Heart right ventricle (tissue), 16 donors: ENCODE data around the gene ZNHIT6. TPM values are rescaled to one million over a fixed set of nuclear protein-coding genes. Genes with fewer than 3 reads are reported as not detected.
A peak's percentile ranks its signal among the peaks of the same experiment; 100 is the strongest.

Experiments used
- ATAC-seq, 8 donors: fragments of 200-7000 bp; cut with Tn5 transposase; one replicate each; pipeline ENCODE4 v1.9.1; 2020; ENCODE audit warnings: mild to moderate bottlenecking in 8 of 8, moderate library complexity in 8 of 8, moderate number of reproducible peaks in 1 of 8
- DNase-seq, 2 donors: peaks; one replicate each; pipeline ENCODE4 v3.0.0-alpha.2; 2020
- H3K27ac ChIP-seq, 10 donors: fragments of 200-600 bp; sonication (generic) in 2 of 10; one replicate each; pipeline versions ENCODE4 v1.5.0 to v1.8.0; 2020 to 2022; ENCODE audit warnings: mild to moderate bottlenecking in 3 of 10
- H3K27me3 ChIP-seq, 7 donors: fragments of 200-600 bp; one replicate each; pipeline ENCODE4 v1.8.0; 2021 to 2022; ENCODE audit warnings: mild to moderate bottlenecking in 2 of 7
- H3K36me3 ChIP-seq, 9 donors: fragments of 200-600 bp; sonication (generic) in 1 of 9; one replicate each; pipeline versions ENCODE4 v1.5.0 to v1.8.0; 2020 to 2022; ENCODE audit warnings: mild to moderate bottlenecking in 2 of 9
- H3K4me1 ChIP-seq, 9 donors: fragments of 200-600 bp; sonication (generic) in 1 of 9; one replicate each; pipeline versions ENCODE4 v1.5.0 to v1.8.0; 2020 to 2022; ENCODE audit warnings: mild to moderate bottlenecking in 4 of 9
- H3K4me3 ChIP-seq, 10 donors: fragments of 200-600 bp; sonication (generic) in 2 of 10; one replicate each; pipeline versions ENCODE4 v1.5.0 to v1.8.0; 2020 to 2022; ENCODE audit warnings: mild to moderate bottlenecking in 7 of 10, moderate library complexity in 2 of 10
- H3K9me3 ChIP-seq, 11 donors: fragments of 200-600 bp in 10 of 11; sonication (generic) in 2 of 11; one replicate each; pipeline versions ENCODE4 v1.5.0 to v1.8.0; 2013 to 2022; ENCODE audit warnings: mild to moderate bottlenecking in 2 of 11, control low read depth in 1 of 11, moderate library complexity in 1 of 11
- WGBS, 2 donors: extraction: QIAGEN DNeasy Blood & Tissue Kit; methylation state at CpG; one replicate each; pipeline ENCODE4 v1.1.7; 2013; ENCODE audit warnings: inconsistent platforms in 1 of 2; 5-methylcytosine and 5-hydroxymethylcytosine counted together
- intact Hi-C, 10 donors: fragments of 100-400 bp; cut with DNase I; formaldehyde crosslinking; loops; one replicate each; pipeline versions ENCODE4 v1.11.1 to v1.14.2; 2022
- polyA plus RNA-seq, 2 donors: library from polyadenylated mRNA; stranded (reverse); fragments of 200-250 nt; gene quantifications; one replicate each; pipeline ENCODE4 v1.2.3, GENCODE V29; 2013
- total RNA-seq, 10 donors: library from RNA; stranded (reverse); fragmentation: NEBNext Ultra II Directional in 3 of 10; extraction: Animal tissue kit (Norgen Biotek cat#: 25700) in 3 of 10; gene quantifications; one replicate each; pipeline versions ENCODE4 v1.2.1 to v1.2.4, GENCODE V29; 2021 to 2023
- TF ChIP-seq, protein P1 (sequence below), 9 donors: fragments of 200-600 bp; sonication (generic) in 2 of 9; IDR thresholded peaks; one replicate each; pipeline versions ENCODE4 v1.5.0 to v1.8.0; 2021 to 2022; ENCODE audit warnings: antibody characterized with exemption in 9 of 9, mild to moderate bottlenecking in 5 of 9, moderate library complexity in 1 of 9
- donor health status: Arrhythmogenic right ventricular cardiomyopathy.
- donor health status: ischemic (EF 13 %, LVEDD 7.1; RV severe dilation, severe dysfunction).
- donor health status: healthy with polysubstance abuse.
- donor health status: DM: no; HTN: yes; CAD: no.
- donor health status: DM: no; HTN: no; CAD: no.
- donor health status: ischemic (EF 25% LVEDD 6.9; RV normal size, moderate dysfunction).
- donor health status: ischemic (EF 25% LVEDD 5.7; RV mildly dilated, moderate dysfunction).
- donor health status: healthy.
- donor health status: DM: yes; HTN: yes; CAD: no.
- donor health status: Ischemic cardiomyopathy.
- donor health status: ischemic (EF 35%, LVEDD 5.7; RV mildly dilated, moderate dysfunction).
- donor health status: nonischemic (EF 11% LVEDD 7.7; RV severe dilation, severe dysfunction).
- donor health status: DM: yes; HTN: yes; CAD: no.
- donor health status: PGD.
- donor health status: ischemic (EF 29% LVEDD 5.4; RV normal size, mild dysfunction).
- donor health status: nonischemic (EF 23%, LVEDD 6.1; RV moderate dilation, normal function).

ZNHIT6 gene
- total and polyA plus RNA-seq, 12 donors: 6.0 to 12.8 (median 10.5) TPM

DNA sequence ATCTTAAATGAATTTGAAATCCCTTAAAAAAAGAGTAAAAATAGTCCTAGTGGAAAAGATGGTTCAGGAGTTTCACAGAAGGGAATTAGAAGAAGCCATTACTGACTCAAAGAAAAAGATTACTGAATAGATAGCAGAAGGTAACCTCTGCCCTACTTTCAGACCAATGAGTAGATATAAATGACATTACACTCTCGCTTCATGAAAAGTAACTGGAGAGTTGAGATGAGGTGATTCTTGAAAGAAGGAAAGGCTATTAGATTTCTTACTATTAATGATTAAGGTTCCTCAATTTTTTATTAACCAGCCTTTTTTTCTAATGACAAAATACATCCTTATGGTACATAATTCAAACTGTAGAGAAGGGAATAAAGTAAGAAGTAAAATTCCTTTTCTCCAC is 99.4 kb downstream of the ZNHIT6 start:
- Histone ChIP-seq H3K27me3 (no peaks in the 10 kb centered on the region), H3K4me3 (no peak overlapping the region), H3K27ac (no peak overlapping the region), H3K36me3 (no peaks in the 10 kb centered on the region), H3K4me1 (peaks cover 0 to 22% (median 13%) of the 10 kb centered on the region in 9 donors), H3K9me3 (no peaks in the 10 kb centered on the region)
- ATAC-seq: no peak
- WGBS, 2 donors: 92 to 98% methylated on average over 1 of the region's 1 CpG
- TF ChIP-seq, protein P1, sequence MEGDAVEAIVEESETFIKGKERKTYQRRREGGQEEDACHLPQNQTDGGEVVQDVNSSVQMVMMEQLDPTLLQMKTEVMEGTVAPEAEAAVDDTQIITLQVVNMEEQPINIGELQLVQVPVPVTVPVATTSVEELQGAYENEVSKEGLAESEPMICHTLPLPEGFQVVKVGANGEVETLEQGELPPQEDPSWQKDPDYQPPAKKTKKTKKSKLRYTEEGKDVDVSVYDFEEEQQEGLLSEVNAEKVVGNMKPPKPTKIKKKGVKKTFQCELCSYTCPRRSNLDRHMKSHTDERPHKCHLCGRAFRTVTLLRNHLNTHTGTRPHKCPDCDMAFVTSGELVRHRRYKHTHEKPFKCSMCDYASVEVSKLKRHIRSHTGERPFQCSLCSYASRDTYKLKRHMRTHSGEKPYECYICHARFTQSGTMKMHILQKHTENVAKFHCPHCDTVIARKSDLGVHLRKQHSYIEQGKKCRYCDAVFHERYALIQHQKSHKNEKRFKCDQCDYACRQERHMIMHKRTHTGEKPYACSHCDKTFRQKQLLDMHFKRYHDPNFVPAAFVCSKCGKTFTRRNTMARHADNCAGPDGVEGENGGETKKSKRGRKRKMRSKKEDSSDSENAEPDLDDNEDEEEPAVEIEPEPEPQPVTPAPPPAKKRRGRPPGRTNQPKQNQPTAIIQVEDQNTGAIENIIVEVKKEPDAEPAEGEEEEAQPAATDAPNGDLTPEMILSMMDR (IDR thresholded peaks at IDR 0.05): no peak
- DNase-seq: no peak
- intact Hi-C loops: loop anchor here in 1 of 10 donors (10.0 kb wide), 1 partner anchor 56 kb away; no protein-coding TSS in a partner anchor

DNA sequence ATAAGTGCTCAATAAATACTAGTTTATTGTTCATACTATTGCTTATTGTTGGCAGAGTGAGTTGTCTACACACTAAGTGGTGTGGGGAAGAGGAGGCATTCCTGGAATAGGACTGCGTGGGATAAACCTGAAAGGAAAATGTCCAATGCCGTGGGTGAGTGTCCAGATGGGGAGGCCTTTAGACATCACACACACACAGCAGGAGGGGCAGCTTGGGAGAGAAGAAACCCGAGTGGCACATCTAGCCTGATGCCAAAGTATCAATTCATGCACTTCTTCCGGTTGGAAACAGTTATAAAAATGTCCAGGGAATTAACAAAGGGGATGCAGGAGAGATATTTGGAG is 100.3 kb downstream of the ZNHIT6 start:
- H3K4me1 ChIP-seq: peaks cover 0 to 17% (median 11%) of the 10 kb centered on the region in 9 donors
- no peaks in the 10 kb centered on the region for H3K27me3 ChIP-seq
- ATAC-seq (no peak), DNase-seq (no peak)
- no peaks in the 10 kb centered on the region for H3K9me3 ChIP-seq
- no peak overlapping the region for H3K4me3 ChIP-seq
- intact Hi-C loops: loop anchor here in 1 of 10 donors (10.0 kb wide), 1 partner anchor 57 kb away; no protein-coding TSS in a partner anchor
- H3K27ac ChIP-seq: no peak overlapping the region
- no peaks in the 10 kb centered on the region for H3K36me3 ChIP-seq
- WGBS, 2 donors: 84 to 96% methylated on average over 4 of the region's 4 CpGs
- TF ChIP-seq, protein P1 (IDR thresholded peaks at IDR 0.05): no peak

DNA sequence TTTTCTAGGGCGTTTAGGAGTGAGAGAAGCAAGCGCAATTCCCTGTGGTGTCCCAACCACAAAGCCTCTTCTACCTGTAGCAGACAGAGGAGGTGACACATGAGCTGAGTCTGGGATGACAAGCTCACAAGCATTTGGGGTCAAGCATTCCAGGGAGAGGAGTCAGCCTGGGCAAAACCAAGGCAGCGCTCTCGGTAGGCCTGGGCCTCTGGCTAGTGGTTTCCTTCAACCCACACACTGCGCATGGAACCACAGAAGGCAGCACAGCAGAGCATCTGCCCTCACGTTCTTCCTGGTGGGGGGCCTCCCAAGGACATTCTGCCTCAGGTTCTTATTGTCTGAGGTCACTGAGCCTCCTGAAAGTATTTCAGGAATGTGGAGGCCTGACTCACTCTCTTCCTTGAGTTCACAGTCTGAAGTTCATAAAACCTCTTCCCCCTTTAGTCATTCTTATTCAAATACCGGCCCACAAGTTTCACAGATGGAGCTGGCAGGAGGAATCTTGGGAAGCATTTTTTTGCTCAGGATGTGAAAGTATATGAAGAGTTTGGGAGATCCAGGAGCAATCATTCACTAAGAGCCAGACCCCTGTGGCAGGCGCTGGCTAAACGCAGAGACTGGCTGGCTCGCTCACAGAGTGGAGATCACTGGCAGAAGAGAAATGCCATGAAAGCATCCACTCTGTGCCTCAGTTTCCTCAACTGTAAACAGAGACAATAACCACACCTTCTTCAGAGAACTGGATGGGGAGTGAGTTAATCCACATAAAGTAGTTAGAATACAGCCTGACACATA is 100.9 kb downstream of the ZNHIT6 start:
- WGBS, 2 donors: 81 to 86% methylated on average over 10 of the region's 10 CpGs
- intact Hi-C loops: loop anchor here in 1 of 10 donors (10.0 kb wide), 1 partner anchor 57 kb away; no protein-coding TSS in a partner anchor
- no peak overlapping the region for H3K27ac ChIP-seq
- ATAC-seq (no peak), DNase-seq (no peak)
- no peak overlapping the region for H3K4me3 ChIP-seq
- H3K27me3 ChIP-seq: no peaks in the 10 kb centered on the region
- no peaks in the 10 kb centered on the region for H3K36me3 ChIP-seq
- H3K4me1 ChIP-seq: peaks cover 0 to 11% (median 6%) of the 10 kb centered on the region in 9 donors
- no peaks in the 10 kb centered on the region for H3K9me3 ChIP-seq
- TF ChIP-seq, protein P1 (IDR thresholded peaks at IDR 0.05): no peak

DNA sequence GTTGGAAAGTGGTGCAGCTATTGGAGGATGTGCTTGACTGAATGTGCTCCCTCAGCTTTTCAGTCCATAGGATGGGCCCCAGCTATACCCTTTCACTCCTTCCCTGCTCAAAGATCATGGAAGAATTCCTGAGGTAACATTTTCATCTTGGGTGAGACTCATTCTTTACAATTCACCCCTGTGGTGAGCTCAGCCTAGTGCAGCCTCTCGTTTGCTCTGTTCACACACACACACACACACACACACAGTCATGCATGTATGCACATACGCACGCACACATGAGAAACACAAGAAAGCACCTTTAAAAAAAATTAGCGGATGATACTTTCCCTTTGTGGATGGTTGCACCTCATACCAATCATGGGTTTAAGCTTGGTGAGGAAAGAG is 101.8 kb downstream of the ZNHIT6 start:
- Histone ChIP-seq H3K27ac (no peak overlapping the region), H3K27me3 (no peaks in the 10 kb centered on the region), H3K4me3 (no peak overlapping the region), H3K36me3 (no peaks in the 10 kb centered on the region), H3K9me3 (no peaks in the 10 kb centered on the region), H3K4me1 (peaks cover 0 to 4% (median 0%) of the 10 kb centered on the region in 9 donors)
- WGBS, 2 donors: 85 to 97% methylated on average over 4 of the region's 4 CpGs
- DNase-seq (no peak), ATAC-seq (no peak)
- TF ChIP-seq, protein P1 (IDR thresholded peaks at IDR 0.05): peak in 1 of 9 donors; percentile 1
- intact Hi-C loops: loop anchor here in 1 of 10 donors (10.0 kb wide), 1 partner anchor 58 kb away; no protein-coding TSS in a partner anchor
